DOHH2 (cell line): ENCODE results near the gene FBXL20.

Experiments used
- H3F3A ChIP-seq: fragments of 200-600 bp; sonication (generic), shearing (Covaris generic); 2 replicates; pipeline ENCODE4 v1.6.0; 2016; ENCODE audit warnings: antibody characterized with exemption, mild to moderate bottlenecking; ENCODE audit not compliant: control insufficient read depth, insufficient read depth
- H3K27ac ChIP-seq: fragments of 200-600 bp; sonication (generic); 2 replicates; pipeline ENCODE4 v1.5.1; 2014; ENCODE audit warnings: low read depth, mild to moderate bottlenecking, low read length, moderate library complexity
- H3K27me3 ChIP-seq: fragments of 200-600 bp; sonication (generic); 2 replicates; pipeline ENCODE4 v1.6.1; 2014; ENCODE audit warnings: mild to moderate bottlenecking, low read length, mixed read lengths; ENCODE audit not compliant: control insufficient read depth
- H3K36me3 ChIP-seq: fragments of 200-600 bp; sonication (generic); 2 replicates; pipeline ENCODE4 v1.6.1; 2014; ENCODE audit warnings: mild to moderate bottlenecking, low read length, moderate library complexity, mixed read lengths; ENCODE audit not compliant: control insufficient read depth
- H3K4me1 ChIP-seq: fragments of 200-600 bp; sonication (generic); 2 replicates; pipeline ENCODE4 v1.6.1; 2014; ENCODE audit warnings: mild to moderate bottlenecking, low read length, mixed read lengths; ENCODE audit not compliant: control insufficient read depth
- H3K4me2 ChIP-seq: fragments of 200-600 bp; sonication (generic); 2 replicates; pipeline ENCODE4 v1.6.0; 2014; ENCODE audit warnings: mild to moderate bottlenecking, low read length, moderate library complexity
- H3K4me3 ChIP-seq: fragments of 200-600 bp; sonication (generic); 2 replicates; pipeline ENCODE4 v1.5.1; 2014; ENCODE audit warnings: mild to moderate bottlenecking, low read length, mixed read lengths
- H3K79me2 ChIP-seq: fragments of 200-600 bp; sonication (generic); 2 replicates; pipeline ENCODE4 v1.6.1; 2014; ENCODE audit warnings: mild to moderate bottlenecking, low read length, mixed read lengths; ENCODE audit not compliant: control insufficient read depth
- H3K9me2 ChIP-seq: fragments of 200-600 bp; sonication (generic); replicated peaks from 2 replicates; pipeline ENCODE4 v1.6.1; 2014; ENCODE audit warnings: mild to moderate bottlenecking, low read length, mixed read lengths; ENCODE audit not compliant: control insufficient read depth
- H3K9me3 ChIP-seq: fragments of 200-600 bp; sonication (generic); 2 replicates; pipeline ENCODE4 v1.6.1; 2014; ENCODE audit warnings: antibody characterized with exemption, low read length, mixed read lengths; ENCODE audit not compliant: control insufficient read depth, insufficient read depth
- H4K20me1 ChIP-seq: fragments of 200-600 bp; sonication (generic); 2 replicates; pipeline ENCODE4 v1.6.0; 2014; ENCODE audit warnings: low read depth, mild to moderate bottlenecking, antibody characterized with exemption, low read length, moderate library complexity; ENCODE audit not compliant: control insufficient read depth, insufficient read depth
- CTCF ChIP-seq: fragments of 200-600 bp; sonication (generic); IDR thresholded peaks from one replicate; pipeline ENCODE4 v1.5.1; 2014; ENCODE audit warnings: antibody characterized with exemption, mild to moderate bottlenecking, low read depth, low read length; ENCODE audit not compliant: poor library complexity, severe bottlenecking
- EZH2phosphoT487 ChIP-seq: fragments of 200-600 bp; sonication (generic); IDR thresholded peaks from 2 replicates; pipeline ENCODE4 v1.6.1; 2017; ENCODE audit warnings: borderline replicate concordance, mild to moderate bottlenecking, antibody characterized with exemption, low read length, moderate library complexity, mixed read lengths

FBXL20 gene

GRCh38 chr17:39284685-39285084, 116.7 kb downstream of the FBXL20 start:
- no peak overlapping the region for H3K4me3 ChIP-seq
- no peaks in the 10 kb centered on the region for H3K9me2 ChIP-seq
- no peaks in the 10 kb centered on the region for H3K27me3 ChIP-seq
- TF ChIP-seq CTCF (no peak), EZH2phosphoT487 (no peak)
- no peaks in the 10 kb centered on the region for H3K36me3 ChIP-seq
- no peaks in the 10 kb centered on the region for H3K79me2 ChIP-seq
- no peak overlapping the region for H3K27ac ChIP-seq
- no peaks in the 10 kb centered on the region for H4K20me1 ChIP-seq
- H3K4me2 ChIP-seq = no peak overlapping the region
- H3K9me3 ChIP-seq = no peaks in the 10 kb centered on the region
- no peaks in the 10 kb centered on the region for H3K4me1 ChIP-seq
- H3F3A ChIP-seq = peaks cover 4% of the 10 kb centered on the region; the same call in 1 of the 2 replicates

- no peaks in the 10 kb centered on the region for H3K9me2 ChIP-seq
- no peaks in the 10 kb centered on the region for H4K20me1 ChIP-seq
- TF ChIP-seq EZH2phosphoT487 = no peak
- TF ChIP-seq CTCF = no peak
- no peaks in the 10 kb centered on the region for H3K36me3 ChIP-seq
- H3K79me2 ChIP-seq = no peaks in the 10 kb centered on the region
- H3K4me2 ChIP-seq = no peak overlapping the region
- no peak overlapping the region for H3K4me3 ChIP-seq
- H3F3A ChIP-seq = peaks cover 4% of the 10 kb centered on the region; the same call in 1 of the 2 replicates
- no peak overlapping the region for H3K27ac ChIP-seq
- H3K4me1 ChIP-seq = no peaks in the 10 kb centered on the region
- no peaks in the 10 kb centered on the region for H3K27me3 ChIP-seq
- H3K9me3 ChIP-seq = no peaks in the 10 kb centered on the region
These were observed 117.5 kb downstream of the FBXL20 start for GRCh38 chr17:39283896-39284295.

GRCh38 chr17:39283098-39283497, 118.3 kb downstream of the FBXL20 start:
- H3K4me1 ChIP-seq = no peaks in the 10 kb centered on the region
- no peaks in the 10 kb centered on the region for H3K9me3 ChIP-seq
- TF ChIP-seq CTCF (no peak), EZH2phosphoT487 (no peak)
- H3K4me3 ChIP-seq = no peak overlapping the region
- no peak overlapping the region for H3K4me2 ChIP-seq
- H3K27me3 ChIP-seq = no peaks in the 10 kb centered on the region
- H3K27ac ChIP-seq = no peak overlapping the region
- no peaks in the 10 kb centered on the region for H3K79me2 ChIP-seq
- no peaks in the 10 kb centered on the region for H3K36me3 ChIP-seq
- no peaks in the 10 kb centered on the region for H4K20me1 ChIP-seq
- H3K9me2 ChIP-seq = no peaks in the 10 kb centered on the region
- peaks cover 4% of the 10 kb centered on the region; the same call in 1 of the 2 replicates for H3F3A ChIP-seq
